Stimulated activated CD4-positive, alpha-beta T cell treated with anti-CD3 and anti-CD28 coated beads, Interleukin-2, amount 100 ng/mL, for 4 hours (primary cell): ENCODE data around the gene WDR5.

ENCODE experiments used
- DNase-seq: peaks from one replicate; pipeline ENCODE4 v3.0.0-alpha.2; 2020; ENCODE audit warnings: low read depth

WDR5 gene

DNA sequence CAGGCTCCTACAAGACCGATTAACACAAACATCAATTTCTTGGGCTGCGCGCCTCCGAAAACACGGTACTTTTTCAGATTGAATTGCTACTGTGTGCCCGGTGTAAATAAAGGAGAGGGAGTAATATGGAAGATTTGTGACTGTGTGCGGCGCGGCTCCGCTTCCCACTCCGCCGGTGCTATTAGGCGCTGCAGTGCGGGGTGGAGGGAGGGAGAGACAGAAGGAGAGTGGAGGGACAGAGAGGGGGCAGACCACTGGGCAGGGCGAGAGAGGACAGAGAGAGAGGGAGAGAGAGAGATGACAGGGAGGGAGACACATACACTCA is 53.2 kb downstream of the WDR5 start:
- no peak for DNase-seq

DNA sequence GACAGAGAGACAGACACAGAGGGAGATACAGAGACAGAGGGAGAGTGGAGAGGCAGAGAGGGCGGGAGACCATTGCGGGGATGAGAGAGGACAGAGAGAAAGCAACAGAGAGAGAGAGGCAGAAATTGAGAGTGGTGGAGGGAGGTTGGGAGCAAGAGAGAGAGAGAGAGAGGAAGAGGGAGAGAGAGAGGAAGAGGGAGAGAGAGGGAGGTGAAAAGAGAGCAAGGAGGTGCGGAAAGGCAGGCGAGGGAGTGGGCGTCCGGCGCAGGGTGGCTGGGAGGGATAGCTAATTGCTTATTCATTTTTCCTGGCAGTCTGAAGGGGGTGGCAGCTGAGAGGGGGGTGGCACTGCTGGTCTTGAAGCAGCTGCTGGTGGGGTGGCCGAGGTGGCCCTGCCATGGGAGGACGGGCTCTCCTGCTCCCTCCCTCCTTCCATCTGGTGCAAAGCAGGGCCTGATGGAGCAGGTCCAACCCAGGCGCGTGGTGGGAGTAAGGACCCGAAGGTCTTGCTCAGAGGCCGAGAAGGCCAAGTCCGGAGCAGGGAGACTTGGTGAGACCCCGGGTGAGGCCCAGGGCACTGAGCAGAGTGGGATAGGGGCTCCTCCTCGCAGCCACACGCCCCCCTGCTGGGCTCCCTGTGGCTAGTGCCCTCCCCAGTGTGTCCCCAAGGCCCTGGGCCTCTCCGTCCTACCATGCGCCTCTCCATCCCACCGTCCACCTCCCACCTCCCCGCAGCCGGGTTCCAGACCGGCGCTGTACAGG is 53.8 kb downstream of the WDR5 start:
- no peak for DNase-seq

DNA sequence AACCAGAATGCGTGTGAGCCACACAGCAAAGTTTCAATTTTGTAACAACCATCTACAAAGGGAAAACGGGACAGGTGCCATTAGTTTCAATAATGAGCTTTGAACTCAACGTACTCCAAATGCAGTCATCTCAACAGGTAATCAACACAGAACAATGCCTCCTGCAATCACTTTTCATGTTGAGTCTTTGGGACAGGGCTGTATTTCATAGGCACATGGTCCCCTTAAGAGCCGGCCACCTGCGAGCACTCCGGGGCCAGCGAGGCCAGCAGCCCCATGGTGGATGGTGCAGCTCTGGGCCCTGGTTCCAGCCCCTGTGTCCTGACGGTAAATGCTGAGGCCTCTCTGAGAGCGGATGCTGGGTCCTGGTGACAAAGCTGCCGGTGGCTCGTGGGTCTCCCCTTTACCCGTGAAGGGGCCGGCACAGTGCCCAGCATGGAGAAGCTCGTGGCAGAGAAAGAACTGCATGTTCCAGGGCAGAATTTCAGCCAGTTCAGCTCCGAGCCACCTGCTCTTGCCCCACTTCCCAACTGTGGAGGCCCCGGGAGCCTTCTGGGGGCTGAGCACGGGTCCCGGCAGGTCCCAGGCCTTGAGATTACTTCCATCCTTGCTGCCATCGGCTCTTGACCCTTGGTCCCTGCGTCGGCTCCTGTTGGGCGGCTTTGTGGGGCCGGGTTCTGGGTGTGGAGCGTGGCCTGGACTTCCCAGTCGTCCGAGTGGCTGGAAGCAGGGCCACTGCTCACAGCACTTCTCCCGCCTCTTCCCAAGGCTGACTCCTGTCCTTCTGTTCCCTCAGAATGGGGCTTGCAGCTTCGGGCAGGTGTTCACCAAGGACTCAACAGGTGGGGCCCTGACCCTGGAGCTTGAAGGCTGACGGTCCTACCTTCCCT is 54.6 kb downstream of the WDR5 start:
- DNase-seq: no peak

DNA sequence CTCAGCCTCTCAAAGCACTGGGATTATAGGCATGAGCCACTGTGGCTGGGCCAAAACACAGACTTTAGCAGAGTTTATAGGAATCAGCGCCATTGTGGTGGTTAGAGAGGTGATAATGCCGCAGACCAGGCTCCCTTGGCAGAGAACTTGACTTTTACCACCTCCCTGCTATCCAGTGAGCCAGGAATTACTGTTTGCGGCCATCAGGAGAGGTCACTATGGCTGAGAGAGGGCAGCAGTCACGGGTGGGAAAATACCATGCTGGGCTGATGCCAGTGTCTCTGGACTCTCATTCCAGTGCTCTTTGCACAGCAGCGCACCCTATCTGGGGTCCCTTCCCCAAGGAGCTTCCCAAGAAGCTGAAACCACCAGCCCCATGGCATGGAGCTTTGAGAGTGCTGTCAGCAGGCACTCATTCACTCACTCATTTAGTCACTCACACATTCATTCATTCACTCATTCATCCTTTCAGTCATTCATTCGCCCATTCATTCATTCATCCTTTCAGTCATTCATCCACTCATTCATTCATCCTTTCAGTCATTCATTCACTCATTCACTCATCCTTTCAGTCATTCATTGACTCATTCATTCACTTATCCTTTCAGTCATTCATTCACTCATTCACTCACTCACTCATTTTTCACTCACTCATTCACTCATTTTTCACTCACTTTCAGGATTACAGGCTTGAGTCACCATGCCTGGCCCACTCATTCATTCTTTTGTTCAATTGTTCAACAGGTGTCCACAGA is 55.8 kb downstream of the WDR5 start:
- no peak for DNase-seq

DNA sequence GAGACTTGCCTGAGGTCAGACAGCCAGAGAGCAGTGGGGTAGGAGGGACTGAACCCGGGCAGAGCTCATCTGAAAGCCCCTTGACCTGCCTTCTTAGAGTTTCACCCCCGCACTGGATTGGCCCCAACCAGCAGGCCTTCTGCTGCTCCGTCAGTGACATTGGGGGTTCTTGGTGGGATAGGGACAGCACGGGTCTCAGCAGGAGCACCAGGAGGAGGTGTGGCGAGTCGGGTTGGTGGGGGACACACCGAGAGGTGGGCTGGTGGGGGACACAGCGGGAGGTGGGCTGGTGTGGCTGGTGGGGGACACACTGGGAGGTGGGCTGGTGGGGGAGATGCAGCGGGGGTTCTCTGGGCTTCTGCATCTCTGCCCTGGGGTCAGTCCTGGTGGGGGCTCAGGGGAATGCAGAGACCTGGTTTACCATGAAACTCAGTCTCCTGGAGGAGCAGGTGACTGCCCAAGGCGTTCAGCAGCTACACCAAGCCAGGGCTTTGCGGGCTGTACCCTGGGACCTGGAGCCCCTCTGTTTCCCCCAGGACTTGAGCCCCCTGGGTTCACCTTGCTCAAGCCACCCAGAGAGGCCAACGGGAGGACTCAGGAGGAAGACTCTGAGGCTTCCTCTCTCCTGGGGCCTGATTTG is 56.5 kb downstream of the WDR5 start:
- no peak for DNase-seq

DNA sequence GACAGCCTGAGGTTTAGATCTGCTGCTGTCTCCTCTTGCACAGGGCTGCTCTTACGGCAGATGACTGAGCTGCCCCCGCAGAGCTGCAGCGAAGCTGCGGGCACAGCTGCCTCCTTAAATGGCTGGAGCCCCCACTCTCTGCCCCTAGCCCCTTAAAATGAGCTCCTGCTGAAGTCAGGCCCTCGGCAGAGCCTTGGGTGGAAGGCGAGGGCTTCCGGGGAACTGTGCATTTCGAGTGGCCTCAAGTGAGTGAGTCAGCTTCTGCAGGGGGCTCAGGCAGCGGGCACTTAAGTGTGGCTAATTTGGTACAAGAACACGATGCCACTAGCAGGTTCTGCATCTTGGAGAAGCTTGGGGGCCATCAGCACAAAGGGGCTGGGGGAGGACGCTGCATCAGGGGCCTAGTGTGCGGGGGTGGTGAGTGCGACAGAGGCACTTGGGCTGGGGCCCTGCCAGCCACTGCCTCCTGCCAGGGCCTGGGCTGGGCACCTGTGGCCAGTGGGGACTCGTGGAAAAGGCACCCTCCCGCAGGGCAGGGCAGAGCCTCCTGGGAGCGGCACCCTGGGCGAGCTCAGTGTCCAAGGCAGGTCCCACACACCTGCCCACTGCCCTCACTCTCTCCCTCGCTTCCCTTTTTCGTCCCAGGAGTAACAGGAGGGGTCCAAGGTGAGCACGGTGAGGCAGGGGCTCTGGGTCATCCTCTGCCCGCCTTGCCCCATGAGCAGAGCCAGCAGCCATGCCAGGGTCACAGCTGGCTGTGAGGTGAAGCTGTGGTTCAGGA is 57.3 kb downstream of the WDR5 start:
- DNase-seq: no peak

DNA sequence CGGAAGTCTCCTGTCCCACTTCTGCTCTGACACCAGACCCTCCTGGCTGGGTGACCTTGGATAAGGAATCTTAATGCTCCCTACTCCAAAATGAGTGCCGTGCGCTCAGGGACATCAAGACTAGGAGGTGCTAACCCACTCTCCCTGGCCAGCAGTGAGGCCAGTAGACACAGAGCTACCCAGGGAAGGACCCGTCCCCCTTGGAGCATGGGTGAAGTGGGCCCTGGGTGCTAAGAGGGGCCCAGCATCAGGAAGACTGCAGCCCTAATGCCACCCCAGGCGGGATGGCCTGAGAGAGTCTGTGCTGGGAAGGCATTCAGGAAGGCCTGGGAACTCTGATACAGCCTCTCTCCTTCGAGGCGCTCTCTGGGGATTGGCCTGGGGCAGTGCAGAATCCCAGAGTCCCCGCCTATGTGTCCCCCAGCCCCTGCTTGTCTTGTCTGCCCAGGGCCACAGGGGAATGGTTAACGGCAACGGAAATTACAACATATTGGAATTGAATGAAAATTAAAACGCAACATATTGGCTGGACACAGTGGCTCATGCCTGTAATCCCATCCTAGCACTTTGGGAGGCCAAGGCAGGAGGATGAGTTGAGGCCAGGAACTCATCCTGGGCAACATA is 58.1 kb downstream of the WDR5 start:
- DNase-seq: no peak

DNA sequence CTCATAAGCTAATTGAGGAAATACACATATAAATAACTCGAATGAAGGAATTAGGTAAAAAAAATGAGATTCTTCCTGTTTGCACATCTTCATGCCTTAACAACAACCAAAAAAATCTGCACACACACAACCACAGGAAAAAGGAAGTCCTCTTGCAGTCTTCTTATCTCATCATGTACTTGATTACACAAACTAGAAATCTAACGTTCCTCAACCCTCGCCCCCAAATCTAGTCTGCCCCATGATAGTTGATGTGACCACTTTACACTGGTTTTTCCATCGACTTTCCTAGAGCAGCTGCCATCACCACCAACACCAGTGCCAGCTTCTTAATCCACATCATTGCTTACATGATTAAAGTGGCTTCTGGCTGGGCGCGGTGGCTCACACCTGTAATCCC is 59.7 kb downstream of the WDR5 start:
- DNase-seq: no peak

DNA sequence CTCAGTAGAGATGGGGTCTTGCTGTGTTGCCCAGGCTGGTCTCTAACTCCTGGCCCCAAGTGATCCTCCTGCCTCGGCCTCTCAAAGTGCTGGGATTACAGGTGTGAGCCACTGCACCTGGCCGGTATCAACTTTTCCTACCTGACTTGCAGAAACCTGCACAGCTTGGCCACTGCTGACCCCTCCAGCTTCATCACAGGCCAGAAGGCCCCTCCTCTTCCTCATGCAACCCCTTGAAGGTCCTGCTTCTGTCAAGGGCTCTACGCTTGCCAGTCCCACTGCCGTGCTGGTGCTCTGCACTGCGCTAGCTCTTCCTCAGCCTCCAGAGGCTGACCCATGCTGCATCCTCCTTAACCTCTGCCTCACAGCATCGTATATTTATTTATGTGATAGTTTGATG is 61.0 kb downstream of the WDR5 start:
- no peak for DNase-seq

DNA sequence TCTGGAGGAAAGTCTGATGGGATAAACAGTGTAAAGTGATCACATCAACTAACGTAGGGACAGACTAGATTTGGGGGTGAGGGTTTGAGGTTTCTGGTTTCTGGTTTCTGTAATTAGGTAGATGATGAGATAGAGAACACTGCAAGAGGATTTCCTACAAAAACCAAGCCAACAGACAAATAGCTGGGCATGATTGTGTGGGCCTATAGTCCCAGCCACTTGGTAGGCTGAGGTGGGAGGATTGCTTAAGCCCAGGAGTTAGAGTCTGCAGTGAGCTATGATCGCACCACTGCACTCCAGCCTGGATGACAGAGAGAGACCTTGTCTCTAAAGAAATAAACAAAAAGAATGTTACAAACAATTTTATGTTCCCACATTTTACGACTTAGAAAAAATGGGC is 62.9 kb downstream of the WDR5 start:
- DNase-seq: no peak

DNA sequence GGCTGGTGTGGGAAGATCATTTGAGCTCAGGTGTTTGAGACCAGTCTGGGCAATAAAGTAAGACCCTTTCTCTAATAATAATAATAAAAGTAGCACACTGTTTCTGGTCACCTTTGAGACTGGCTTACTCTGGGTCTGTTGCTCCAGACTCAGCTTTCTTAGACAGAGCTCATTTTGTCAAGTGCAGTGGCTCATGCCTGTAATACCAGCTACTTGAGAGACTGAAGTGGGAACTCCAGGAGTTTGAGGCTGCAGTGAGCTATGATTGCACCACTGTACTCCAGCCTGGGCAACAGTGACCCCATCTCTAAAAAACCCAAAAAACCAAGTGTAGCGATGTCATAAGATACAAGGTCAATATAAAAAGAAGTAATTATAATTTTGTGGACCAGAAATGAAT is 64.8 kb downstream of the WDR5 start:
- no peak for DNase-seq

DNA sequence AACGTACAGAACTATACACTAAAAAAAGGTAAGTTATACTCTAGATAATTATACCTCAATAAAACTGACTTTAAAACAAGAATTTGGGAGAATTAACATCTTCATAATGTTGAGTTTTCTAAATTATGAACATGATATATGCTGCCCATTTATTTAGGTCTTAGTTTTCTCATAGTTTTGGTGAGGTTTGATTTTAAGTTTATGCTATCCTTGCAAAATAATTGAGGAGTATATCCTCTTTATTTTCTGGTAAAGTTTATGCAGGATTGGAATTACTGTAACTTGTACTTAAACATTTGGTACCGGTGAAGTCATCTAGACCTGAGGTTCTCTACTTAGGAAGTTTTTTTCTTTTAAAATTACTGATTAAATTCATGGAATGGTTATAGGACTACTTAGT is 67.3 kb downstream of the WDR5 start:
- DNase-seq: no peak

DNA sequence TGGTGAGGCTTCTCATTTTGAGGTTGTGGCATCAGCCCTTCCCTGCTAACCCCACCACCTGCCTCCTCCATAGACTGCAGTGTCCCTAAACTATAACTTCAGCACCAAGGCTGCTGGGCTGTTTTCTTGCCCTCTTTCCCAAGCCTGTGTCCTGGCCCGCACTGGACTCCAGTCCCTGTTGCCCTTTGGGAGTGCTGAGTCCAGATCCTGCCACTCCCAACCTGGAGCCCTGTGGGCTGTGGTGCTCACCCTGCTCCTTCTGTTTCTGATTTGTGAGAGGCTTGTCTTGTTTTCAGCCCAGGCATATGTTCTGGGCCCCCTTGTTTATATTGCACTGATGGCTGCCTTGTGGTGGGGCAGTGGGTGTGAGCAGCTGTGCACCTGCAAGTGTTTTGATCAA is 68.2 kb downstream of the WDR5 start:
- no peak for DNase-seq

DNA sequence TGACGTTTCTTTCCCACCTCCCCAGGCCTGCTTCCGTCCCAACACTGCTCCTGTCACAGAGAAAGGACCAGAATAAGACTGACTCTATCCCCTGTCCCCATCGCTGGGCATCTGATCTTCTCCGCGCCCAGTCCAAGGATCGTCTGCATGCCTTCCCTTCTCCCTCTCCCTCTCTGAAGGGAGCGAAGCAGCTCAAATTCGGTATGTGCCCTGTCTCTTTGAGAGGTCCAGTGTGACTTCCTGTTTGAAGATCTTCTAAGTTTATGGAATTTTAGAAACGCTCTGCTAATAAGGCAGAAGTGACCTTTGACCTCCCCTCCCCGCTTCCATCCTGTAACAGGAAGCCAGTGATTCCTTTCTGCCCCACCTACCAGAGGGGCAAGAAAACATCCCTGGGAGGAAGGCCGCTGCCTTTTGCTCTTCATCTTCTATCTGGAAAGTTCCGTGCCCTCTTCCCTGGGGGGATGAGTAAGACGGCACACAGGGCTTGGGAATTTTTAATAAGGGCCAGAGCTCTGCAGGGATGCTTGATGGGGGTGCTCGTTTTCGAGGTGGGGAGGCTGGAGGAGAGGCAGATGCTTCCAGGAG is 69.2 kb downstream of the WDR5 start:
- no peak for DNase-seq

DNA sequence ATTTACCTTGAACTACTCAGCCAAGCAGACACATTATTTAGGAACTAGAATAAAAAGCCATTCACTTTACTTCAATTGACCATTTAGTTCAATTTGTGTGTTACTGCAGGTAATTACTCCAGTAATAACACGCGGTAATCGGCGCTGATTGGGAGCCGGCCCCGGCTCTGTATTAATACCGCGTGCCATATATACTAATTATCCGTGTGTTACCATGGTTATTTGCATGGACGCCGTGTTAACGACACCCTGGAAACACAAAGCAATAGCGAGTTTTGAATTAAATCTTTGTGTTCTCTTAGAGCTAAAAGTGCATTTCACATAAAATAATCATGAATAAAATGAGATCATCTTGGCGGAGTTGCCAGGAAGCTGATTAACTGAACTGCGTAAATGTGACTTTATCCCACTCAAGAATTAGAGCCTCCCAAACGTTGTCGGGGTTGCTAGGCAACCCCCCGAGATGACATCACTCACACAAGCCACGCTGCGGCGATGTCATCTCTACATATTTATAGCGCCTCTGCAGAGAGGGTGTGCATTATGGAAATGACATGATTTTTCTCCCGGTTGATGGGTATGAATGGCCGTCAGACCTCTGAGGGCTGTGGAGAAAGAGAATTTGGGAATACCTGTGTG is 69.9 kb downstream of the WDR5 start:
- no peak for DNase-seq

DNA sequence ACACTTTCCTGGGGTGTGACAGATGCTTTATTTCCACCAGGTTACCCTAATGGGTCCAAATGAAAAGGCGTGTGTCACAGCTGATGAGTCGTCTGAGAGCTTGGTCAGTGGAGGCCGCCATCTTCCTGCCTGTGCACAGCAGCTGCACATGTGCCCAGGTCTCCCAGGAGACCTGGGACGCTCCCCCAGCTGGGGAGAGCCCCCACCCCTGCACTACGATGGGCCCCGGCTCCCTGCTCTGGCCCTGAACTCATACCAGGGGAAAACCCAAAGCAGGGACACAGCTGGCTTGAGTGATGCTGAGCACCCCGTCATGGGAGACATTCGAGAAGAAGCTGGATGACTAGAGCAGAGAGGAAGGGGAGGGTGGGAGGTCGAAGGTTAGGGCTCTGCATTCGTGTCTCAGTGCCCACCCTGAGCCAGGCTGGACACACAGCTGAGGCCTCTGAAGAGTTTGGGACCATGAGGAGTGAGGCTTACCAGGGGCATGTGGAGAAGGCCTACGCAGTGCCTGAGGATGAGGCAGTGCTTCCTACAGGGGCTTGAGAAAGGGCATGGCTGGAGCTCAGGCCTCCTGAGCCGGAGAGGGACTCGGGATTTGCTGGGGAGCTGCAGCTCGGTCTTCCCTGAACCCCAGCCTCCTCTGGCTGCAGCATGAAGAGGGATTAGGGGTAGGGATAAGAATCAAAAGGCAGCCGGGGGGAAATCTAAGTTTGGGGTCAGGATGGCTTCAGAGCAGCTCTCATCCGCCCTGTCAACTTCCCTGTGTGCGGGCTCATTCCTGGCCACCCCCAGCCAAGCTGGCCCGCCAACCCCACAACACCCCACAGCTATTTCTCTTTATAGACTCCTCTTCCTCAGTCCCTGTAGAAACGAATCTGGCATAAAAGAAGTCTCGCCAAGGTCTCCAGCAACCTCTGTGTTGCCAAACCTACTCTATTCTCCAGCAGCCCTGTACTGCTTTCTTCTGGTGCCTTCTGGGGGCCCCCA is 70.7 kb downstream of the WDR5 start:
- DNase-seq: no peak

DNA sequence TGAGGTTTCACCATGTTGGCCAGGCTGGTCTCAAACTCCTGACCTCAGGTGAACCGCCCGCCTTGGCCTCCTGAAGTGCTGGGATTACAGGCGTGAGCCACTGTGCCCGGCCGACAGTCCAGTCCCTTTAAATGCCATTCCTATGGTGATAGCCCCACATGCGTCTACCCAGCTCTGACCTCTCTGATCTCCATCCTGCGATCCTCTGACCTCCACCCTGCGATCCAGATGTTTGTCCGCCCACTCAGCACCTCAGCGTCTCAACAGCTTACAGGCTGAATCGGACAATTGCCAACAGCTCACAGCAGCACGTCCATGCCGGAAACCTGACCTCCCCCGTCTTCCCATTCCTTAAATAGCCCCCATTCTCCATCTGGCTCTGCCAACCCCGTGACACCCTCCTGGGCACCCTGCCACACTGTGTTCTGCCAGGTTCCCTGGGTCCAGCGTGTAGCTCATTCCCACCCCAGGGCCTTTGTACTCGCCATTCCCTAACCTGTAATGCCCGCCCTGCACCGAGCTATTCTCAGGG is 72.5 kb downstream of the WDR5 start:
- DNase-seq: no peak

DNA sequence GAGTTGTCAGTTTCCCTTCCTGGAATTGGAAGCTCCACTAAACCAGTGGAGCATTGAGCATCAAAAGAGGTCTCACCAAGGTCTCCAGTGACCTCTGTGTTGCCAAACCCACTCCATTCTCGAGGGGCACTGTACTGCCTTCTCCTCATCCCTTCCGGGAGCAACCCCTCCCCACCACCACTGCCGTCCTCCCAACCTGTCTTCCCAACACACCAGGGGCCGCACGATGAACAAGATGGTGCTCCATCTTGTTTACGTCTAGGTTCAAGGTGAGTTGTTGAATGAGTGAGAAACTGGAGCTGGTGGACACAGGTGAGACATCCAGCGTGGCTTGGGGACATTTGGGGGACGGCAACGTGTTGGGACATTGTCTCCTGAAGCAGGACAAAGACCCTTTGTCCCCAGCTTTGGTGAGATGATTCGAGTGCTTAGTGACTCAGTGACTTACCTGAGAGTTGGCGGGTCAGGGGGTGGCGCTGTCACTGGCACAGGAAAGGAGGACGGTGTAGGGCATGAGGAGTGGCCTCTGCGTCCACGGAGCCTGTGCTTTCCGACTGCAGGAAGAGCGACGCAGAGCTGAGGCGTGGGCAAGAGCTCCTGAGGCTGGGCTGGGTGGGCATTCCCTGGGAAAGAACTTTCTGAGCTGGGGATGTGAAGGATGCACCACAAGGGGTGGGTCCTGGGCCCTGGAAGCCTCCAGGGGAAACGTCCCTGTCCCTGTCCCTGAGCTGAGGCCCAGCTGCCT is 73.3 kb downstream of the WDR5 start:
- DNase-seq: no peak
